Spleen (tissue), 11 donors: ENCODE results near the gene CDH18. TPM values are rescaled to one million over a fixed set of nuclear protein-coding genes. Genes with fewer than 3 reads are reported as not detected.

Experiments
- DNase-seq: peaks from one replicate; pipeline ENCODE4 v3.0.0-alpha.2; 2020
- H3K27ac ChIP-seq, 8 donors: fragments of 200-600 bp; sonication (generic) in 7 of 8; 1 replicate in 4 of 8; 2 replicates in 4 of 8; pipeline versions ENCODE4 v1.5.0 to v1.8.0; 2016 to 2021; ENCODE audit warnings: inconsistent platforms in 4 of 8, mild to moderate bottlenecking in 4 of 8, moderate library complexity in 1 of 8
- H3K27me3 ChIP-seq, 7 donors: fragments of 200-600 bp; sonication (generic) in 6 of 7; replicated peaks in 1 of 7; 1 replicate in 4 of 7; 2 replicates in 3 of 7; pipeline versions ENCODE4 v1.5.0 to v1.8.0; 2016 to 2021; ENCODE audit warnings: inconsistent platforms in 3 of 7, mild to moderate bottlenecking in 1 of 7
- H3K36me3 ChIP-seq, 6 donors: fragments of 200-600 bp; sonication (generic) in 5 of 6; 1 replicate in 4 of 6; 2 replicates in 2 of 6; pipeline versions ENCODE4 v1.5.0 to v1.8.0; 2016 to 2021; ENCODE audit warnings: inconsistent platforms in 2 of 6
- H3K4me1 ChIP-seq, 6 donors: fragments of 200-600 bp; sonication (generic) in 5 of 6; 1 replicate in 3 of 6; 2 replicates in 3 of 6; pipeline versions ENCODE4 v1.5.0 to v1.8.0; 2016 to 2021; ENCODE audit warnings: inconsistent platforms in 3 of 6
- H3K4me3 ChIP-seq, 8 donors: fragments of 200-600 bp; sonication (generic) in 7 of 8; 1 replicate in 4 of 8; 2 replicates in 4 of 8; pipeline versions ENCODE4 v1.5.0 to v1.8.0; 2016 to 2021; ENCODE audit warnings: inconsistent platforms in 4 of 8, mild to moderate bottlenecking in 4 of 8, moderate library complexity in 2 of 8
- H3K9me3 ChIP-seq, 8 donors: fragments of 200-600 bp; sonication (generic) in 7 of 8; 1 replicate in 4 of 8; 2 replicates in 4 of 8; pipeline versions ENCODE4 v1.5.0 to v1.8.0; 2016 to 2021; ENCODE audit warnings: inconsistent platforms in 4 of 8
- CTCF ChIP-seq, 11 experiments: fragments of 200-600 bp in 7 of 11; fragments of 450-650 bp in 4 of 11; sonication (generic) in 4 of 11; IDR thresholded peaks in 8 of 11; conservative IDR thresholded peaks in 3 of 11; 1 replicate in 7 of 11; 2 replicates in 4 of 11; pipeline versions ENCODE4 v1.4.0 to v1.8.0; 2016 to 2021; ENCODE audit warnings: antibody characterized with exemption in 11 of 11, inconsistent platforms in 4 of 11, mild to moderate bottlenecking in 1 of 11
- POLR2A ChIP-seq, 3 donors: fragments of 450-650 bp; IDR thresholded peaks; one replicate each; pipeline ENCODE4 v1.5.1; 2017; ENCODE audit warnings: antibody characterized with exemption in 3 of 3, mild to moderate bottlenecking in 1 of 3
- POLR2AphosphoS5 ChIP-seq, 3 donors: sonication (generic); formaldehyde crosslinking; IDR thresholded peaks; one replicate each; pipeline ENCODE4 v1.5.1; 2017; ENCODE audit warnings: antibody characterized with exemption in 3 of 3
- WGBS, 5 donors: extraction: QIAGEN DNeasy Blood & Tissue Kit in 3 of 5; methylation state at CpG; one replicate each; pipeline versions ENCODE4 v1.1.5 to v1.1.7; 2013 to 2018; 5-methylcytosine and 5-hydroxymethylcytosine counted together
- intact Hi-C: fragments of 100-400 bp; cut with DNase I; formaldehyde crosslinking; loops from one replicate; pipeline ENCODE4 v1.15.0; 2023; ENCODE audit warnings: low total_unique reads
- polyA plus RNA-seq, 3 donors: library from polyadenylated mRNA; stranded (reverse); fragments of 200-250 nt; gene quantifications; one replicate each; pipeline ENCODE4 v1.2.1, GENCODE V29; 2013
- total RNA-seq, 7 donors: library from RNA; depleted of rRNA in 3 of 7; stranded (reverse); fragments of >200 nt in 3 of 7; fragmentation: NEBNext Ultra II Directional in 4 of 7; extraction: Animal tissue kit (Norgen Biotek cat#: 25700) in 4 of 7; gene quantifications; one replicate each; pipeline versions ENCODE4 v1.1.0 to v1.2.1, GENCODE V29; 2016 to 2021
- donor health status: healthy with polysubstance abuse.
- donor health status: DM: no; HTN: no; CAD: no; lungs with moderate emphysema.
- donor health status: DM: no; HTN: no; CAD: no.
- donor health status: Bipolar disorder and iron deficiency.
- donor health status: healthy.
- donor health status: DM: no; HTN: no; CAD: no.
- donor health status: DM: yes; HTN: yes; CAD: no.

Gene CDH18
- total and polyA plus RNA-seq, 10 donors = 0.26 TPM; not detected in 9

- intact Hi-C loops = no loop called here
- WGBS, 5 donors = 77 to 93% (median 89%) methylated on average over 4 of the region's 4 CpGs
- no peak overlapping the region for H3K27ac ChIP-seq
Measured at GRCh38 chr5:19975795-19976194, 12.2 kb downstream of the CDH18 start.

GRCh38 chr5:19960451-19960850, 27.5 kb downstream of the CDH18 start:
- Histone ChIP-seq H3K9me3 (peaks cover 0 to 11% (median 4%) of the 10 kb centered on the region in 8 donors), H3K4me1 (no peaks in the 10 kb centered on the region), H3K36me3 (no peaks in the 10 kb centered on the region), H3K27me3 (no peaks in the 10 kb centered on the region), H3K27ac (no peak overlapping the region), H3K4me3 (no peak overlapping the region)
- TF ChIP-seq POLR2AphosphoS5 (IDR thresholded peaks at IDR 0.05) (no peak), POLR2A (IDR thresholded peaks at IDR 0.05) (no peak), CTCF (IDR thresholded peaks at IDR 0.05 in 8 of 11, conservative IDR thresholded peaks at IDR 0.05 in 3 of 11) (no peak)
- WGBS, 5 donors = 81 to 92% (median 86%) methylated on average over 11 of the region's 11 CpGs
- DNase-seq = no peak
- intact Hi-C loops = no loop called here

More at GRCh38 chr5:19975795-19976194, 12.2 kb downstream of the CDH18 start:
- no peak for DNase-seq
- no peak for TF ChIP-seq POLR2AphosphoS5 (IDR thresholded peaks at IDR 0.05)
- Histone ChIP-seq H3K4me3 (no peak overlapping the region), H3K4me1 (no peaks in the 10 kb centered on the region), H3K36me3 (no peaks in the 10 kb centered on the region), H3K9me3 (peaks cover 0 to 5% (median 0%) of the 10 kb centered on the region in 8 donors), H3K27me3 (no peaks in the 10 kb centered on the region)

GRCh38 chr5:19959830-19960384, 28.1 kb downstream of the CDH18 start:
- Histone ChIP-seq H3K36me3 (no peaks in the 10 kb centered on the region), H3K9me3 (peaks cover 0 to 11% (median 4%) of the 10 kb centered on the region in 8 donors), H3K4me3 (no peak overlapping the region), H3K4me1 (no peaks in the 10 kb centered on the region), H3K27ac (no peak overlapping the region), H3K27me3 (no peaks in the 10 kb centered on the region)
- no peak for DNase-seq
- no peak for TF ChIP-seq POLR2AphosphoS5 (IDR thresholded peaks at IDR 0.05)
- no peak for TF ChIP-seq POLR2A (IDR thresholded peaks at IDR 0.05)
- TF ChIP-seq CTCF (IDR thresholded peaks at IDR 0.05 in 8 of 11, conservative IDR thresholded peaks at IDR 0.05 in 3 of 11) = no peak
- 72 to 82% (median 81%) methylated on average over 2 of the region's 2 CpGs for WGBS, 5 donors
- intact Hi-C loops = no loop called here

GRCh38 chr5:19950897-19951296, 37.1 kb downstream of the CDH18 start:
- intact Hi-C loops = no loop called here

More at GRCh38 chr5:19950897-19951296, 37.1 kb downstream of the CDH18 start:
- no peak overlapping the region for H3K27ac ChIP-seq
- no peaks in the 10 kb centered on the region for H3K36me3 ChIP-seq
- no peak for DNase-seq
- TF ChIP-seq CTCF (IDR thresholded peaks at IDR 0.05 in 8 of 11, conservative IDR thresholded peaks at IDR 0.05 in 3 of 11) (no peak), POLR2AphosphoS5 (IDR thresholded peaks at IDR 0.05) (no peak), POLR2A (IDR thresholded peaks at IDR 0.05) (no peak)
- no peak overlapping the region for H3K4me3 ChIP-seq
- no peaks in the 10 kb centered on the region for H3K9me3 ChIP-seq
- no peaks in the 10 kb centered on the region for H3K27me3 ChIP-seq
- H3K4me1 ChIP-seq = no peaks in the 10 kb centered on the region
